Activated CD8-positive, alpha-beta memory T cell treated with anti-CD3 and anti-CD28 coated beads for 48 hours (primary cell): ENCODE results near the gene ATP6V1F.

Experiments
- DNase-seq, 3 experiments: peaks; one replicate each; pipeline ENCODE4 v3.0.0-alpha.2; 2020; ENCODE audit warnings: low read depth in 2 of 3, low spot score in 2 of 3

ATP6V1F gene

DNA sequence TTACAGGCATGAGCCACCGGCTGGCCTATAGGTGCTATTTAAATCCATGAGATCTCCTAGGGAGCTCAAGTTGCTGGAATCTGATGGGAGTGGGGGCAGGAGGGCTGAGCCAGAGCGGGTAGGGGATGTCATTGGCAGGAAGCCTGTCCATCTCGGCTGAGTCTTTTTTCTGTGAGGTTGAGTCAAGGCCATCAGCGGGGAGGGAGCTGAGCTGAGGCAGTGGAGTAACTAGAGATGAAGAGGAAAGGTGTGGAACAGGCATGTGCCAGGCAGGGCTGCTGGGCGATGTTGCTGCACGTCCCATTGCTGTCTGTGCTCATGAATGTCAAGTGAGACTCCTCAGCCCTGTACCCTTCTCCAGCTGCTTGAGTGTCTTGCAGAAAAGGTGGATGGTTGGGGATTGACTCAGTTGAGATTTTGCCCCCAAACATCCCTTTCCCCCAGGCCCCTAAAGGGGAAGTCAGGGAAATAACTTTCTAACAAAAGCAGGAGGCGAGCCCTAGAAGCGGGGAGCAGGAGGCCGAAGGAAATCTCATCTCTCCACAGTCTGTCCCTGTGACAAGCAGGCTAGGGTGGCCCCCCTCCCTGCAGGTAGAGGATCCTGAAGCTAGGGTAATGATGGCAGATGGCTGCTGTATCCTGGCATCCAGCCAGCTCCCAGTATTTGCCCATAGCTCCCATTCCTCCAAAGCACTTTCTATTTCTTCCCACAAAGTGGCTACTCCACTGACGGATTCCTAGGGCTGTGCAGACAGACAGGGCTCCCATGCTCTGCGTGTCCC is 5.4 kb downstream of the ATP6V1F start:
- no peak for DNase-seq

DNA sequence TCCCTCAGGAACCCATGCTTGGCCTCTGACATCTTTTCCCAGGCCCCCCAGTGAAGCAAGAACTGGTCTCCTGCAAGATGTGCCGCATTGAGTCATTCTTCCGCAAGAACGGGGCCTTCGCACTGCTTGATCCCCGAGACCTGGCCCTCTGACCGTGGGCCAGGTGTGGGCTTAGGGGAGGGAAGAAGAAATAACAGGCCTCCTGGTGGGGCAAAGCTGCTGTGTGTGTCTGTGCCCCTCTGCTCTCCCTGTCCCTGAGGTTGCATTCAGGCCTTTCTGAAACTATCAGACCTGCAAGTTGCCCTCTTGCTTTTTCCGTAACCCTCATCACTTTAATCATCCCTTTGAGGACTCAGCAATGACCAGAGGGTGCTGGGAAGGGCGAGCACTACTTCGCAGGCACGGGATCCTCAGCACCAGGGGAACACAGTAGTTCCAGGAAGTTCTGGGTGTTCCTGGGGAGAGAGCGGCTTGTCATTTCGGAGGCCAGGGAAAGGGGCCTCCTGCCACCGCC is 6.0 kb downstream of the ATP6V1F start:
- no peak for DNase-seq

DNA sequence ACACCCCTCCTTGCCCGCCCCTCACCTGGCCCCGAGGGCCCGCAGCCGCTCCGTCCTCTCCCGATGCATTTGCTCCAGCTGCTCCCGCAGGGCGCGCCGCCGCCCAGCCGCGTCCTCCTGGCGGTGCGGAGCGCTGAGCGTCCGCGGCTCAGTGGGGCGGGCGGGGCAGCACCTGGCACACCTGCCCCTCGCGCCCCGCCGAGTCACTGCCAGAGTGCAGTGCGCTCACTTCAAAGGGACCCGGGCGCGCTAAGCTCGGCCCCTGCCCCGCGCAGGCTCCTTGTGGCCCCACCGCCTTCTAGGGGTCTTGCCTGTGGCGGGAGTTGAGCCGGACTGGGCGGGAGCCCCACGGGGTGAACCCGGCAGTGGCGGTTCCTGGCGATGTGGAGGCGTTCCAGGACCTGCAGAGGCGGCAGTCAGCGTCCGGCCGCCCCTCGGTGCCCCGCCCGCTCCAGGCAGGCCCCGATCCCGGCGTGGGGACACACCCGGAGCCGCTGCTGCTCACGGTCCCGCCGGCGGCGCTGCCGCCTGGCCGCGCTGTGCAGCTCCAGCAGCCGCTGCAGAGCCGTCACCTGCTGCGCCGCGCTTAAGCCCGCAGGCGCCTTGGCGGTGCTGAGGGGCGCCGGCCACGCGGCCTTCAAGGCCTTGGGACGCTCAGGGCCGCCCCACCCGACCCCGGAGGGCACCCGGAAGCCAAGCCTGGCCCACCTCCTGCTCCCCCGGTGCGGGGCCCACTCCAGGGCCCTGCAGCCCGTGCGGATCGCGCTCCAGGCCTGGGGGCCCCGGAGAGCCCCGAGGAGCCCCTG is 6.7 kb downstream of the ATP6V1F start:
- peak; percentile 11 to 43 (median 38) for DNase-seq

DNA sequence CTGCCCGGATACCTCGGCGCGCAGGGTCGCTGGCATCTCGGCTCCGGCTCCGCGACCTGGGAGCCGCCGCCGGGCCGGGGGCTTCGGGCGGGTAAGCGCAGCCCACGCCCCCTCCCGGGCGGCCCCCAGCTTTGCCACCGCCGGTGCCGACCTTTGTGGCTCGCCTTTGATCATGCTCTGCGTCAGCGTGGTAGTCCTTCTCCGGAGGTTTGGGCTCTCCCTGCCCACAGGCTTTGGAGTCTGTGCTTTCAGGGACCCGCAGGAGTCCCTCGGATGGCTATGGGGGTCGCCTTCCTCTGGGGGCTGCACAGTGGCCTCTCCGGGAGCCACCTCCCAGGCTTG is 7.3 kb downstream of the ATP6V1F start:
- no peak for DNase-seq

DNA sequence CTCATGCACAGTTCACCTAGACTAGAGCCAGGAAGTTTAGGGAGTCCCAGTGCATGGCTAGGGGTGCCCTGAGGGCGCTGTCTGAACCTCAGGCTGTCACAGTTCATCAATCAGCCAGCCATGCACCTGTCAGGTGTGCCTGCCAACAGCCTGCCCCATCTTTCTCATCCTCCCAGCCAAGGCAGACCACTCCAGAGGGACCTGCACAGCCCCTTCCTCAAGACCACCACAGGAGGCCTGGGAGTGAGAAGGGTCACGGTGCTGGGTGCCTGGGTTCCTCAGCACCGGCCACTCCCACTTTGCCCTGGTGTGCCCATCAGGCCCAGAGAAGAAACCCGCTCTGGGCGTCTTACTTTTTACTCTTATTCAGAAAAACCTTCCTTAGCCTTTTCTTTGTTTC is 8.4 kb downstream of the ATP6V1F start:
- no peak for DNase-seq

DNA sequence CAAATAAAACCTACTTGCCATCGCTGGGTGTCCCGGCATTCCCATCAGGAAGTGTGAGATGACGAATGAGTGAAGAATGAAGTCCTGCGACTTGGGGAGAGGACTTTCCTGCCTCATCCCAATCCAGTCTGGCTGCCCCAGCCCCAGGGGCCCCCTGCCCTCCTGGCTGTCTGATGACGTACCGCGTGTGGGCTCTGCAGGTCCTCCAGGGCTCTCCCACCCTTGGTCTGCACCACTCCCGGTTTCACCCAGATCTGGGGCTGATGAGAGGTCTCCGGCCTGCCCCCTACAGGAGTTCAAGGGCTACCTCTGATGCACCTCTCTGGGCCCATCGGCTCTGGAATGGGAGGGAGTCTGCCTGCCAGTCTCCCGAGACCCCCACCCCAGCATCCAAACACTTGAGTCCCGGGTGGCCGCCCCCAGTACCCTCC is 9.8 kb downstream of the ATP6V1F start:
- DNase-seq: no peak

DNA sequence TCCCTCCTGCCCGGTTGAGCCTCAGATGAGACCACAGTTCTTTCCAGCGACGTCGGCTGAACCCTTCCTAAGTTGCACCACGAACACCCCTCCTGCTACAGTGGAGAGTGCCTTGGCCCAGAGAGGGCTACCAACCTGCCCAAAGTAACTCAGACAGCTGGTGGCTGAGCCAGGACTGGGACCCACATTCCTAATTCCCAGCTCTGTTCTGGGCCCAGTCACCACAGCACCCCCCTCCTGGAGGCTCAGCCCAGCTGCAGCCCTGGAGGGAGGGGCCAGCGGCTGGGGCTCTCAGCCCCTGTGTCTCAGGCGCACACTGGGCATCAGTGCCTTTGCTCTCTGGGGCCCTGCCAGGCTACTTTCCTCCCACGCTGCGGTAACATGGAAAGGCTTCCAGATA is 10.6 kb downstream of the ATP6V1F start:
- DNase-seq: no peak

DNA sequence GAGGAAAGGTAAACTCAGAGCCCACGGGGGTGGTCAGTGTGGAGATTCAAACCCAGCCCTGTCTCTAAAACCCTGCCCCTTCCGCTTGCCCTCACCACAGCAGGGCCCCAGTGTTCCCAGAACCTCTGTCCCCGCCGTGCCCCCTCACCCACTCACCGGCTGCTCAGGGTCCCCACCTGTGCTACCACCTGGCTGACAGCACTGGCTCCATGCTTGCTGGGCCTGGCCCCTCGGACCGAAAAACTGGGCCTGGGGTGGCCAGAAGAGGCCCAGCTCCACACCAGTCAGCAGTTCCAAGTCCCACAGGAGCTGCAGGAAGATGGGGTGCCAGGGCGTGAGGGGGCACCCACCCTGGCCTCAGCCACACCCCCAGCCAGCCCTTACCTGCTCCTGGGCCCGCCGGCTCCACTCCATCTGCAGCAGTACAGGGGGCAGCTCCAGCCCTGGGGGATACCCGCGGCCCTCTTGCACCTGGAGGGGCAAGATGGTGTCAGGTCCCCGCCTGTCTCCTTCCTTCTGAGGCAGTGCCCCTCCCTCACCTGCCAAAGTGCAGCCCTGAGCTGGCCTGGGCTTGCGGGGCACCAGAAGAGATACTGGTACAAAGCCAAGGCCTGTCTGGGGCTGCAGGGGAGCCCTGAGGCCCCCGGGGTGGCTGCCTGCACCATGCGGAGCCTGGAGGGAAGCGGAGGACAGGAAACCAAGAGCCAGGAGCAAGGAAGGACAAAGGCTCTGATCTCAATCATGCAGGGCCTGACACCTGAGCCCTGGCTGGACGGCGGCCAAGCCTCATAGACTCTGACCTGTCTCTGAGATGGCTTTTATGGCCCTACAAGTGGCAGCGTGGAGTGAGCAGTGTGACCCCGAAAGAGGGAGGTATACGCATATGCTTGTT is 11.7 kb downstream of the ATP6V1F start:
- no peak for DNase-seq

DNA sequence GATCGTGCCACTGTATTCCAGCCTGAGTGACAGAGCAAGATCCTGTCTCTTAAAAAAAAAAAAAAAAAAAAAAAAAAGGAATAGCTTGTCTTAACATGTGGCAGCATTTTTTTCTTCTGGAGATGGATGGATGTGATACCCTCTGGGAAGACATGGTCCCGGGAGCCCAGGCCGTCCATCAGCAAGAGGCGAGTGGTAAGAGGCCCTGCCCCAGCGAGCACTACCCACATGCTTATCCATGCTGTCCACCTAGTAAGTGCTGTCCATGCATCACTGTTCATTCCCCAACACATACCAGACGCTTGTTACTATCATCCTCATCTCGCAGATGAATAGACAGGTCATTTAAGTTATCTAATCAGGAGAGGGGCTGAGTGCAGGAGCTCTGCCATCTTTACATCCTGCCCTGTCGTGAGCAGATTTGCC is 12.9 kb downstream of the ATP6V1F start:
- DNase-seq: no peak

DNA sequence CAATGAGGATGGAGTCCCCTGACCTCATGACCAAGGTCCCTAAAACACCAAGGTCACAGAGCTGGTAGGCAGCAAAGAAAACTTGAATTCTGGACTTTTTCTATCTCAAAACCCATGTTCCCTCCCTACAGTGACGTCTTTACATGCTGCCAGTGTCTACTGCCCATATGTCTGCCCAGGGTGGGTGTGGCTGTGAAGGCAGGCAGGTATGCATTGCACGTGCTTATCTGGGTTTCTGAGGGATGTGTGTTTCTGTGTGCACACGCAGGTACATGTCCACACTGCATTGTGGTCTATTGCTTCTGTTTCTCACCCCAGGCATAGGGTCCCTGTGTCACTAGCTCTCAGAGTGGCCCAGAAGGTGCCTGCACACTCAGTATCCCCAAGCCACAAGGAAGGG is 13.5 kb downstream of the ATP6V1F start:
- DNase-seq: no peak

DNA sequence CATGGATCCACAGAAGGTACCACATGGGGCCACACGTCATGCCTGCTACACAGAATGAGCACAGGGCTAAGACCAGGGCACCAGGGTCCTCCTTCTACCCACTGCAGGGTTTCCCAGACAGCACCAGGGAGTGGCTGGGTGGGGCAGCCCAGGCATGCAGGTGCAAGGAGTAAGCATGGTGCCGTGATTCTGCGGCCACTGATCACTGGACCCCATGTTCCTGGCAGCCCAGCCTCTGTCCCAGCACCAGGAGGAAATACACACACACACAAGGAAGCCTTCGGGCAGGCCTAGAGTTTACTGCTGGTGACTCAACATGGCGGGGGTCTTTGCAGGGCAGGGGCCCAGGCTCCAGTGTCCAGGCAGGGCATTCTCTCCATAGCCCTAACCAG is 13.9 kb downstream of the ATP6V1F start:
- no peak for DNase-seq

DNA sequence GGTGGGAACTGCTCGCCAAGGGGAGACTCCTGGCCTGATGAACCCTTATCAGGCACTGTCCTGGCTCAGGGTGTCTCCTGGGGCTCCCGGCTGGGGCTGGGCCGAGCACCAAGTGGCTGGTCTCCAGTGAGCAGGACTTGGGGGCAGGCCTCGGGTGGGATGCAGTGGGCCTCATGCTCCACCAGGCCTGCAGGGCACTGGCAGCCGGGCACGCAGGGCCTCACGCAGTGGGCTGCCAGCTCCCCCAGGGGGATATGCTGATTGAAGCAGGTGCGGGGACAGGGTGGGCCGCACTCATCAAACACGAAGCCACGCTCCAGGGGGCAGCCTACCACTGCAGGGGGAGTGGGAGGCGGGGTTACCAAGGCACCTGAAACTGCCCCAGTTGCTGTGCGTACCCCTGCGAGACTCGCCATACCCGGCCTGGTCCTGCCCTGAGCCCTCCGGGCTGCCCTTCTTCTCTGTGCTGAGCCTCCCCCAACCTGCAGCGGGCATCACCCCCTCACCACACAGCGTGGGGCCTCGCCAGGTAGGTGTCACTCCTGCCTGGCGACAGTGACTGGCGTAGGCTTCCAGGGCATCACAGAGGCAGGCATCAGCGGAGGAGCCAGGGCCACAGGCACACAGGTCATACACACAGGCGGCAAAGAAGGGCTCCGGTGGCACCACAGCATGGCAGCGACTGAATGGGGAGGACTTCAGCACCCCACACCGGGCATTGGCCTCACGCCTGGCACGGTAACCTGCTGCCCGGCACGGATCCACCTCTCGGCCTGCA is 14.5 kb downstream of the ATP6V1F start:
- no peak for DNase-seq

DNA sequence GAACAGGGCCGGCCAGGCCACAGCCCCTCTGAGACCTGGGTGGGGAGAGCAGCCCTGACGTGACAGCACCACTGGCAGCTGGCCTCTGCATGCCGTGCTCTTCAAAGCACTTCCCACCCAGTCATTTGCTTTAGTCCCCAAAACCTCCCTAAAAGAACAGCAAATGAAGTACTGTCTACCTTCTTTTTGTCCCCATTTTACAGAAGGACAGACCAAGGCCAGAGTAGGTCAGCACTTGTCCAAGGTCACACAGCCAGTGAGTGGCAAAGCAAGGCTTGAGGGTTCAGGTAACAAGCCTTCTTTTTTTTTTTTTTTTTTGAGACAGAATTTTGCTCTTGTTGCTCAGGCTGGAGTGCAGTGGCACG is 15.1 kb downstream of the ATP6V1F start:
- DNase-seq: no peak

DNA sequence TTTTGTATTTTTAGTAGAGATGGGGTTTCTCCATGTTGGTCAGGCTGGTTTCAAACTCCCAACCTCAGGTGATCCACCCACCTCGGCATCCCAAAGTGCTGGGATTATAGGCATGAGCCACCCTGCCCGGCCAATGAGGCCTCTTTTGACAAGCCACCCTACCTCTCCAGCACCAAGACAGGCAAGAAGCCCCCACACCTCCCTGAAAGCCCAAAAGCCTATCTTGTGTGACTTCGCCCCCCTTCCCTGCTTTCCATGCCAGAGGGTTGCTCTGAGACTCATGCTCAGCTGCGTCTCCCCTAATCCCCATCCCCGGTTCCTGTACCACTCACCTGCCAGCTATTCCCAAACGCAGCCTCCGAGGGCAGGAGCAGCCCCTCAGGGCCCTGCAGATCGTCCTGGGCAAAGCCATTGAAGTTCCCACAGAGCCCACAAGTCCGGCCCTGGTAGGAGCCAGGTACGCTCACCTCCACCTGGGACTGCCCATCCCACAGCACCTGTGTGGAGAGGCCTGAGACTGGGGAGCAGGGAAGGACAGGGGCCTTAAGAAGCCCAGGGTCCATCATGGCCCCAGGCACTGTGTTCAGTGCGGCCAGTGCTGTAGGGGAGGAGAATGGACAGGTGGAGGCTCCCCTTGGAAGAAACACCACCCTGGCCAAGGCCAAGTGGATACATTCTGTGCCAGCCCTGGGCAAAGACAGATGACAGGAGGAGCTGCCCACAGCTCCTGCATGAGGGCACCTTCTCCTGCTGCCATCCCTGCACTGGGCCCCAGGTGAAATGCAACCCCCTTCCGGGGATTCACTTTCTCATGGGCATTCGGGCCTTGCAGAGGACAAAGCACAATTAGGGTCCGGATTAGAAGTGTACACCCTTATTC is 15.8 kb downstream of the ATP6V1F start:
- DNase-seq: no peak

DNA sequence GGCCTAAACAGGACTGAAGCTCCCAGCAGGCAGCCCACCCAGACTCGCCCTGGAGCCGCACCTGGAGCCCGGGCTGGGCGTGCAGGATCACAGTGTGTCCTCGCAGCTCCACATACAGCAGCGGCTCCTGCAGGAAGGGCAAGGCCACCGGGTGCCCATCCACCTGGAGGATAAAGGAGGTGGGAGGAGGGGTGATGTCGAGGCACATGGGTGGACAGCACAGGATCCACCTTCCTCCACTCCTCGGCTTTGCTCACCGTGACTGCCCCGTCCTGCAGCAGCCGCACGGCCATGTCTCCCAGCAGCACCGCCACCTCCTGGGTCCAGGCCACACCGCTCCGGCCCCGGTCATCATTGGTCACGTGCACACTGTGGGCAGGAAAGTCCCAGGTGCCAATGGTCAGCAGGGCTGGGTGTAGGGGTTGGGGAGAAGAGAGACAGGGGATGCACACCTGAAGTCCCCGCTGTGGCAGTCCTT is 16.8 kb downstream of the ATP6V1F start:
- DNase-seq: no peak

DNA sequence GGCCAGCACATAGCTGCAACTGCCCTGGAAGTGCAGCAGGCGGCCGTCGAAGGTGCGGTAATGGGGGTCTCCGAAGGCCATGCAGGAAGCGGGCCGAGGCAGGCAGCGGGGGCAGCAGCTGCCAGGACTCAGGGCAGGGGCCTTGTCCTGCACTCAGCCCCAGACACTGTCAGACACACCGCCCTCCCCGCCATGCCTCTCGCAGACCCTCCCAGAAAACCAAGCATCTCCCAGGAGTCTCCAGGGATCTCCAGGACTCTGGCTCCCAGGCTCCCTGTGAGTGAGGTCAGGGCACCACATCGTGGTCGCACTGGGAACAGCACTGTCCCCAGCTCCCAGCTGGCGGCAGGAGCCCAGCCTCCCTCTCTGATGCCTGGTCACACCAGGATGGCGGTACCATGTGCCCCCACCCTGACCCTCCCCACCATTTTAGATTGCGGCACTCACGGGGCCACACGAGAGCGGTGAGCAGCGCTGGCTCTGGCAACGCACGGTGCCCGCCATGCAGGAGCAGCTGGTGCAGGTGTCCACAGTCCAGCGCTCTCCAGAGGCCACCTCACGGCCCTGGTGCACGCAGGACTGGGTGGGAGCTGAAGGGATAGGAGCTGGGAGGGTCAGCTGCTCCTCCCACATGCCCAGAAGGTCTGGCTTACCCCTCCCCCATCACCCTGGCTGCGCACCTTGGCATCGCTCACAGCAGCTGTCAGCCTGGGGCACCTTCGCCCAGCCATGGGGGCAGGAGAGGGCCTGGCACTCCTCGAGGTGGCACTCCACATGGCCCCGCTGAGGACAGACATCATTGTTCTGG is 17.5 kb downstream of the ATP6V1F start:
- no peak for DNase-seq

DNA sequence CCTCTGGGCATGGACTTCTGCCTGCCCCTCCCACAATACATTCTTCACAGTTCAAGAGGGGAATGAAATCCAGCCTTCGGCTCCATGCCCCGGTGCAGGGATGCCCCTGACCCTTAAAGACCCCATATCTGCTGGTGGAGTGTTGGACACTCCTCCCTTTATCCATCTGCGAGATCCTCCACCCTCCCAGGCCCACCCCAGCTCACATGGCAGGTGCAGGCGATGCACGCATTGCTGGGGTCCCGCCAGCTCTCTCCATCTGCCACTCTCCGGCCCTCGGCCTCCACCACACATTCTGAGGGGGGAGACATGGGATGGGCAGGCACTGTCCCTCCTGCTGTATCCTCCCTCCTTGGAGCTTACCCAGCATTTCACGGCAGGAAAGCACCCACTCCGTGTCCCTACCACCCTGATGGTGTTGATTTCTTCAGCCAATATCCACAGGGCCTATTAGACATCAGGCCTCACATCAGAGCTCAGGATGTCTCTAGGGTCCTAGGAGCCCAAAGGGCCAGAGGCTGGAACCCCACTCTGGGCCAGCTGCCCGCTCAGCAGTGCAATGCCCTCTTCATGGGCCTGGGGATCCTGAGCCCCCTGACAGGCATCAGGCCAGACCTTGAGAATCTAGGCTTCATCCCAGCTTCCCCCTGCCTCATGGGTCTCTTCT is 18.3 kb downstream of the ATP6V1F start:
- DNase-seq: no peak

DNA sequence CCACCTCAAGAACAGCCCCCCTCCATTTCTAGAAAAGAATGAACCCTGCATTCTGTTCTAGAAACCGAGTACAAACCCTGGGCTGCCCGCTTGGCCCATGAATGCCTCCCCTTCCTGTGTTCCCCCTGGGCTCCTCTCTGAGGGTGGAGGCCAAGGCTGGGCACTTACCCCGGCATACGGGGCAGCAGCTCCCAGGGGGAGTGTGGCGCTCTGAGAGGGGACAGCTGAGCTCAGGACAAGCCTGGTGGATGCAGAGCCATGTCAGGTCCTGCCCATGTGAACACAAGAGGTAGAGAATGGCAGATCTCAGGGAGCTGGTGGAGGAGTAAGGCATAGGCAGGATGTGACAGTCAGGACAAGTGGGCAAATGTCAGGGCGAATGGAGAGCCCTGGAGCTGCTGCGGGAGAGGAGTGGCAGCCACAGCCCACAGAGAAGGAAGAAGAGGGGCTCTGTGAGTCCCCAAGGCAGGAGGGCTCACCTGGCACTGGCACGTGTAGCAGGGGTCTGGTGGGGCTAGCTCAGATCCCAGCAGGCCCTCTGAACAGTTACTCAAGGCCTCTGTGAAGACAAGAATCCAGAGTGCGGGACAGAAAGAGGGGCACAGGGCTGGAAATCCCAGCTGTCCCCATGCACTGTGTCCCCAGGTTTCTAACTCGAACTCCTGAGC is 18.9 kb downstream of the ATP6V1F start:
- no peak for DNase-seq
